Kidney (tissue), 14 donors: Measurements from ENCODE around the gene MN1. TPM values are rescaled to one million over a fixed set of nuclear protein-coding genes. Genes with fewer than 3 reads are reported as not detected.
A peak's percentile ranks its signal among the peaks of the same experiment; 100 is the strongest.

Source experiments
- DNase-seq, 5 donors: peaks; one replicate each; pipeline ENCODE4 v3.0.0-alpha.2; 2013 to 2020
- FAIRE-seq: peaks from 2 replicates; lab custom pipeline; 2012; peaks lifted over from hg19 to GRCh38; lab: Jason Lieb, UNC
- H3K27ac ChIP-seq, 2 donors: one replicate each; pipeline ENCODE4 v1.7.0; 2013; ENCODE audit warnings: low read depth in 2 of 2, low read length in 2 of 2, inconsistent platforms in 1 of 2
- H3K27me3 ChIP-seq: one replicate; pipeline ENCODE4 v1.7.1; 2013; ENCODE audit warnings: low read length, inconsistent platforms; ENCODE audit not compliant: control insufficient read depth, insufficient read depth
- H3K36me3 ChIP-seq, 3 donors: one replicate each; pipeline versions ENCODE4 v1.7.0 to v1.7.1; 2013; ENCODE audit warnings: low read length in 3 of 3, control low read depth in 1 of 3, inconsistent platforms in 1 of 3; ENCODE audit not compliant: insufficient read depth in 3 of 3, control insufficient read depth in 2 of 3
- H3K4me1 ChIP-seq, 3 donors: one replicate each; pipeline versions ENCODE4 v1.7.0 to v1.7.1; 2013; ENCODE audit warnings: low read length in 3 of 3, inconsistent platforms in 1 of 3, low read depth in 1 of 3; ENCODE audit not compliant: control insufficient read depth in 2 of 3, insufficient read depth in 2 of 3
- H3K4me3 ChIP-seq, 3 donors: one replicate each; pipeline versions ENCODE4 v1.7.0 to v1.8.1; 2013; ENCODE audit warnings: low read length in 3 of 3, control low read depth in 1 of 3, inconsistent platforms in 1 of 3
- H3K9ac ChIP-seq, 3 donors: one replicate each; pipeline versions ENCODE4 v1.7.0 to v1.7.1; 2013; ENCODE audit warnings: low read length in 3 of 3, control low read depth in 1 of 3, inconsistent platforms in 1 of 3
- H3K9me3 ChIP-seq, 3 donors: one replicate each; pipeline versions ENCODE4 v1.7.0 to v1.7.1; 2013; ENCODE audit warnings: low read length in 3 of 3, control low read depth in 1 of 3, inconsistent platforms in 1 of 3; ENCODE audit not compliant: control insufficient read depth in 2 of 3, insufficient read depth in 1 of 3
- CTCF ChIP-seq: IDR thresholded peaks from 3 replicates; pipeline ENCODE4 v1.5.1; 2012; ENCODE audit warnings: mild to moderate bottlenecking, moderate library complexity, borderline replicate concordance; ENCODE audit not compliant: insufficient read depth; ENCODE audit errors: extremely low read depth
- intact Hi-C: fragments of 100-400 bp; cut with DNase I; formaldehyde crosslinking; loops from one replicate; pipeline ENCODE4 v1.11.1; 2022
- polyA plus RNA-seq: library from polyadenylated mRNA; stranded (reverse); fragments of 350-450 nt; fragmentation: Illumina TruSeq; extraction: RNeasy Lipid Tissue Mini Kit (QIAGEN cat#74804); gene quantifications from one replicate; pipeline ENCODE4 v1.2.3, GENCODE V29; 2014; ENCODE audit warnings: low read depth, low replicate concordance; ENCODE audit not compliant: insufficient read depth
- total RNA-seq: library from RNA; stranded (reverse); fragmentation: NEBNext Ultra II Directional; extraction: Animal tissue kit (Norgen Biotek cat#: 25700); gene quantifications from one replicate; pipeline ENCODE4 v1.2.1, GENCODE V29; 2021
- donor health status: control.
- donor health status: control.
- donor health status: control.
- donor health status: control.
- donor health status: control.
- donor health status: DM: yes; HTN: yes; CAD: no.
- donor health status: Normal renal cell carcinoma (clear cell type).

Gene MN1
- total and polyA plus RNA-seq, 2 donors from 2014 or later, result 0.92 to 3.2 TPM

GRCh38 chr22:27798511-27799014 lies 3.0 kb downstream of the MN1 start:
- FAIRE-seq (no peak), DNase-seq (peak in 1 of 5 donors; percentile 68)
- H3K4me3 ChIP-seq, result no peak overlapping the region
- H3K27me3 ChIP-seq, result peaks cover 4% of the 10 kb centered on the region
- H3K9ac ChIP-seq, result no peak overlapping the region
- intact Hi-C loops, result no loop called here
- H3K4me1 ChIP-seq, result peaks cover 0 to 8% (median 0%) of the 10 kb centered on the region in 3 donors
- H3K9me3 ChIP-seq, result no peaks in the 10 kb centered on the region
- no peaks in the 10 kb centered on the region for H3K36me3 ChIP-seq
- H3K27ac ChIP-seq, result no peak overlapping the region
- TF ChIP-seq CTCF, result no peak

GRCh38 chr22:27797520-27798391 lies 3.8 kb downstream of the MN1 start:
- H3K36me3 ChIP-seq, result no peaks in the 10 kb centered on the region
- FAIRE-seq, result no peak
- no peak overlapping the region for H3K27ac ChIP-seq
- H3K4me3 ChIP-seq, result no peak overlapping the region
- no peak for TF ChIP-seq CTCF
- H3K9ac ChIP-seq, result no peak overlapping the region
- H3K4me1 ChIP-seq, result peaks cover 0 to 8% (median 0%) of the 10 kb centered on the region in 3 donors
- H3K27me3 ChIP-seq, result peaks cover 6% of the 10 kb centered on the region
- H3K9me3 ChIP-seq, result no peaks in the 10 kb centered on the region
- DNase-seq, result peak in 2 of 5 donors; percentile 16 to 72
- intact Hi-C loops, result no loop called here

- Histone ChIP-seq H3K36me3 (no peaks in the 10 kb centered on the region), H3K27ac (no peak overlapping the region), H3K9ac (no peak overlapping the region), H3K4me1 (peaks cover 0 to 8% (median 0%) of the 10 kb centered on the region in 3 donors), H3K27me3 (peaks cover 3% of the 10 kb centered on the region), H3K4me3 (no peak overlapping the region), H3K9me3 (no peaks in the 10 kb centered on the region)
- FAIRE-seq (no peak), DNase-seq (peak in 2 of 5 donors; percentile 13 to 72)
- TF ChIP-seq CTCF, result no peak
- intact Hi-C loops, result no loop called here
Measured at GRCh38 chr22:27796829-27797519, 4.6 kb downstream of the MN1 start.
